ENCODE measurements around the gene SUPT7L. TPM values are rescaled to one million over a fixed set of nuclear protein-coding genes. Genes with fewer than 3 reads are reported as not detected.

The SUPT7L gene
- total and polyA plus RNA-seq, 8 donors = 8.0 to 32.4 (median 11.2) TPM

DNA sequence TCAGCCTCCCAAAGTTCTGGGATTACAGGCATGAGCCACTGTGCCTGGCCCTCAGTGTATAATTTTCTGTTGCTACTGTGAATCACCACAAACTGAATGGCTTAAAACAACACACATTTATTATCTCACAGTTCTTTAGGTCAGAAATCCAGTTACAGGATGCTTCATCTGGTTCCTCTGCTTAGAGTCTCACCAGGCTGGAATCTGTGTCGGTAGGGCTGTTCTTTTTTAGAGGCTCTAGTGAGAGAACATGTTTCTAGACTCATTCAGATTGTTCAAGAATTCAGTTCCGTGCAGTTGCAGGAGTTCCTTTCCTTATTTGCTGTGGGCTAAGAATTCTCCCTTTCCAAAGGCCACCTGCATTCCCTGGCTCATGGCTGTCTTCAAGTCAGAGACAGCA, 56.8 kb downstream of the SUPT7L start:
- DNase-seq = no peak
- no peak for ATAC-seq
- Histone ChIP-seq H3K27me3 (no peaks in the 10 kb centered on the region), H3K27ac (no peak overlapping the region), H3K4me1 (no peaks in the 10 kb centered on the region), H3K9me3 (no peaks in the 10 kb centered on the region), H3K4me3 (no peak overlapping the region), H3K36me3 (peaks cover 0 to 29% (median 13%) of the 10 kb centered on the region in 3 donors)
- intact Hi-C loops (cut with DNase I) = no loop called here
- FAIRE-seq = no peak
- TF ChIP-seq, protein P1, sequence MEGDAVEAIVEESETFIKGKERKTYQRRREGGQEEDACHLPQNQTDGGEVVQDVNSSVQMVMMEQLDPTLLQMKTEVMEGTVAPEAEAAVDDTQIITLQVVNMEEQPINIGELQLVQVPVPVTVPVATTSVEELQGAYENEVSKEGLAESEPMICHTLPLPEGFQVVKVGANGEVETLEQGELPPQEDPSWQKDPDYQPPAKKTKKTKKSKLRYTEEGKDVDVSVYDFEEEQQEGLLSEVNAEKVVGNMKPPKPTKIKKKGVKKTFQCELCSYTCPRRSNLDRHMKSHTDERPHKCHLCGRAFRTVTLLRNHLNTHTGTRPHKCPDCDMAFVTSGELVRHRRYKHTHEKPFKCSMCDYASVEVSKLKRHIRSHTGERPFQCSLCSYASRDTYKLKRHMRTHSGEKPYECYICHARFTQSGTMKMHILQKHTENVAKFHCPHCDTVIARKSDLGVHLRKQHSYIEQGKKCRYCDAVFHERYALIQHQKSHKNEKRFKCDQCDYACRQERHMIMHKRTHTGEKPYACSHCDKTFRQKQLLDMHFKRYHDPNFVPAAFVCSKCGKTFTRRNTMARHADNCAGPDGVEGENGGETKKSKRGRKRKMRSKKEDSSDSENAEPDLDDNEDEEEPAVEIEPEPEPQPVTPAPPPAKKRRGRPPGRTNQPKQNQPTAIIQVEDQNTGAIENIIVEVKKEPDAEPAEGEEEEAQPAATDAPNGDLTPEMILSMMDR (IDR thresholded peaks at IDR 0.05) = no peak
- 80 to 84% methylated on average over 2 of the region's 2 CpGs for WGBS, 2 donors

Other genes starting within 250 kb of the SUPT7L start
- gene NRBP1, start 235.0 kb downstream of the SUPT7L start, total RNA-seq = 10 to 100 TPM; 33.5 to 49.5 (median 38.0) TPM
- 10 to 100 TPM; 32.5 to 60.7 TPM for gene NRBP1, start 235.0 kb downstream of the SUPT7L start, polyA plus RNA-seq
- gene KRTCAP3, start 221.2 kb downstream of the SUPT7L start, total RNA-seq = 10 to 100 TPM; 21.6 to 36.5 (median 26.6) TPM
- 10 to 100 TPM; 29.5 to 33.0 TPM for gene KRTCAP3, start 221.2 kb downstream of the SUPT7L start, polyA plus RNA-seq
- gene IFT172, start 173.9 kb downstream of the SUPT7L start, total RNA-seq = 10 to 100 TPM; 10.1 to 28.2 (median 14.7) TPM
- 10 to 100 TPM; 35.1 to 56.2 TPM for gene IFT172, start 173.9 kb downstream of the SUPT7L start, polyA plus RNA-seq
- gene FNDC4, start 168.4 kb downstream of the SUPT7L start, total RNA-seq = 10 to 100 TPM in 1 of 6 donors, 1 to 10 TPM in 5; 3.1 to 12.7 (median 6.4) TPM
- gene FNDC4, start 168.4 kb downstream of the SUPT7L start, polyA plus RNA-seq = 10 to 100 TPM in 1 of 2 donors, 1 to 10 TPM in 1; 8.5 to 11.8 TPM
- gene GCKR, start 166.8 kb downstream of the SUPT7L start, total RNA-seq = 1 to 10 TPM in 4 of 6 donors, under 1 TPM in 2; 0.56 to 3.2 (median 1.5) TPM
- 1 to 10 TPM; 1.5 to 4.0 TPM for gene GCKR, start 166.8 kb downstream of the SUPT7L start, polyA plus RNA-seq
- 10 to 100 TPM in 3 of 6 donors, 1 to 10 TPM in 3; 6.8 to 20.5 (median 10.0) TPM for gene ZNF512, start 80.6 kb downstream of the SUPT7L start, total RNA-seq
- gene ZNF512, start 80.6 kb downstream of the SUPT7L start, polyA plus RNA-seq = 10 to 100 TPM in 1 of 2 donors, 1 to 10 TPM in 1; 6.1 to 13.7 TPM
- gene CCDC121, start 34.6 kb downstream of the SUPT7L start, total RNA-seq = 1 to 10 TPM; 1.1 to 3.1 (median 1.8) TPM
- gene CCDC121, start 34.6 kb downstream of the SUPT7L start, polyA plus RNA-seq = 1 to 10 TPM; 1.6 to 2.0 TPM
- 10 to 100 TPM in 5 of 6 donors, 1 to 10 TPM in 1; 8.2 to 17.0 (median 12.0) TPM for gene GPN1, start 34.6 kb downstream of the SUPT7L start, total RNA-seq
- gene GPN1, start 34.6 kb downstream of the SUPT7L start, polyA plus RNA-seq = 10 to 100 TPM in 1 of 2 donors, 1 to 10 TPM in 1; 7.9 to 15.5 TPM
- 10 to 100 TPM in 1 of 6 donors, 1 to 10 TPM in 5; 5.1 to 12.1 (median 8.1) TPM for gene SLC4A1AP, start 275 bp upstream of the SUPT7L start, total RNA-seq
- gene SLC4A1AP, start 275 bp upstream of the SUPT7L start, polyA plus RNA-seq = 10 to 100 TPM in 1 of 2 donors, 1 to 10 TPM in 1; 7.7 to 12.6 TPM
- 10 to 100 TPM; 17.8 to 29.7 (median 26.0) TPM for gene MRPL33, start 108.1 kb upstream of the SUPT7L start, total RNA-seq
- 100 to 1,000 TPM in 1 of 2 donors, 10 to 100 TPM in 1; 29.2 to 120 TPM for gene MRPL33, start 108.1 kb upstream of the SUPT7L start, polyA plus RNA-seq
- gene RBKS, start 226.8 kb upstream of the SUPT7L start, total RNA-seq = 1 to 10 TPM; 1.8 to 3.4 (median 2.4) TPM
- 1 to 10 TPM; 1.5 to 3.9 TPM for gene RBKS, start 226.8 kb upstream of the SUPT7L start, polyA plus RNA-seq
- gene BABAM2, start 227.1 kb upstream of the SUPT7L start, total RNA-seq = 10 to 100 TPM; 12.7 to 21.3 (median 16.3) TPM
- gene BABAM2, start 227.1 kb upstream of the SUPT7L start, polyA plus RNA-seq = 10 to 100 TPM in 1 of 2 donors, 1 to 10 TPM in 1; 9.4 to 15.5 TPM